H1 (cell line): ENCODE measurements around the gene LGALS8. TPM values are rescaled to one million over a fixed set of nuclear protein-coding genes. Genes with fewer than 3 reads are reported as not detected.

Experiments
- CTCF ChIA-PET: fragments of 300-600 bp; sonication (Branson Sonifier 250); formaldehyde crosslinking; loops from one replicate; lab custom pipeline; 2021; ENCODE audit not compliant: partially characterized antibody; lab: Charles Lee
- POLR2A ChIA-PET: fragments of 300-600 bp; sonication (Branson Sonifier 250); formaldehyde crosslinking; loops from one replicate; lab custom pipeline; 2021; ENCODE audit warnings: inconsistent platforms; ENCODE audit not compliant: partially characterized antibody; lab: Charles Lee
- DNase-seq, 2 experiments: peaks; one replicate each; pipeline versions ENCODE4 v3.0.0 to v3.0.0-alpha.2; 2010 to 2022; ENCODE audit warnings: low spot score in 2 of 2, low read depth in 1 of 2, mixed read lengths in 1 of 2
- FAIRE-seq: peaks from 2 replicates; lab custom pipeline; 2011; peaks lifted over from hg19 to GRCh38; lab: Jason Lieb, UNC
- H2AFZ ChIP-seq: 2 replicates; pipeline ENCODE4 v1.8.1; 2012; ENCODE audit warnings: low read length, inconsistent platforms
- H2AK5ac ChIP-seq: 2 replicates; pipeline ENCODE4 v1.6.1; 2013; ENCODE audit warnings: low read depth, low read length
- H2BK120ac ChIP-seq: replicated peaks from 2 replicates; pipeline ENCODE3; 2013; ENCODE audit warnings: low read depth, low read length, inconsistent platforms
- H2BK12ac ChIP-seq: 2 replicates; pipeline ENCODE4 v1.6.1; 2013; ENCODE audit warnings: low read depth, low read length
- H2BK15ac ChIP-seq: 2 replicates; pipeline ENCODE4 v1.6.1; 2013; ENCODE audit warnings: low read length
- H2BK20ac ChIP-seq: 2 replicates; pipeline ENCODE4 v1.6.1; 2013; ENCODE audit warnings: low read length
- H2BK5ac ChIP-seq: 2 replicates; pipeline ENCODE4 v1.6.1; 2013; ENCODE audit warnings: low read depth, low read length
- H3K14ac ChIP-seq: 2 replicates; pipeline ENCODE4 v1.6.1; 2013; ENCODE audit warnings: inconsistent platforms; ENCODE audit not compliant: insufficient read length
- H3K18ac ChIP-seq: 2 replicates; pipeline ENCODE4 v1.6.1; 2013; ENCODE audit warnings: low read length; ENCODE audit errors: extremely low read depth
- H3K23ac ChIP-seq: 2 replicates; pipeline ENCODE4 v1.6.1; 2013; ENCODE audit warnings: inconsistent platforms; ENCODE audit not compliant: insufficient read length
- H3K23me2 ChIP-seq: 2 replicates; pipeline ENCODE4 v1.6.1; 2013; ENCODE audit warnings: low read depth, low read length
- H3K27ac ChIP-seq: 2 replicates; pipeline ENCODE4 v1.6.1; 2011; ENCODE audit warnings: low read depth, low read length, inconsistent platforms
- H3K27me3 ChIP-seq, 4 experiments: replicated peaks in 1 of 4; 1 replicate in 1 of 4; 2 replicates in 3 of 4; pipeline versions ENCODE4 v1.6.1 to v1.8.1; 2011 to 2013; ENCODE audit warnings: low read length in 3 of 4, mild to moderate bottlenecking in 3 of 4, inconsistent platforms in 2 of 4, mixed read lengths in 2 of 4, moderate library complexity in 1 of 4; ENCODE audit not compliant: control insufficient read depth in 3 of 4, insufficient read depth in 3 of 4; ENCODE audit errors: extremely low read depth in 1 of 4
- H3K36me3 ChIP-seq, 4 experiments: 2 replicates each; pipeline versions ENCODE4 v1.6.1 to v1.8.1; 2011 to 2013; ENCODE audit warnings: mild to moderate bottlenecking in 4 of 4, low read length in 3 of 4, moderate library complexity in 2 of 4, control low read depth in 1 of 4, inconsistent platforms in 1 of 4; ENCODE audit not compliant: insufficient read depth in 4 of 4, control insufficient read depth in 2 of 4
- H3K4ac ChIP-seq: replicated peaks from 2 replicates; pipeline ENCODE3; 2013; ENCODE audit warnings: low read length, low read depth, mixed read lengths, inconsistent platforms; ENCODE audit not compliant: insufficient read length
- H3K4me1 ChIP-seq, 4 experiments: replicated peaks in 1 of 4; 1 replicate in 1 of 4; 2 replicates in 3 of 4; pipeline versions ENCODE4 v1.6.1 to v1.8.1; 2011 to 2013; ENCODE audit warnings: low read length in 3 of 4, inconsistent platforms in 2 of 4, mixed read lengths in 1 of 4; ENCODE audit not compliant: insufficient read depth in 4 of 4, control insufficient read depth in 3 of 4
- H3K4me2 ChIP-seq, 2 experiments: 2 replicates each; pipeline versions ENCODE4 v1.6.1 to v1.8.1; 2011 to 2013; ENCODE audit warnings: low read depth in 2 of 2, low read length in 2 of 2, control low read depth in 1 of 2, inconsistent platforms in 1 of 2, mild to moderate bottlenecking in 1 of 2; ENCODE audit not compliant: insufficient read depth in 1 of 2
- H3K4me3 ChIP-seq, 4 experiments: fragments of 200-600, 300-600 bp in 1 of 4; sonication (generic), shearing (Covaris generic), sonication (Bioruptor Twin) in 1 of 4; 2 replicates each; pipeline versions ENCODE4 v1.5.1 to v1.8.1; 2011 to 2016; ENCODE audit warnings: low read length in 4 of 4, low read depth in 3 of 4, control low read depth in 2 of 4, inconsistent platforms in 2 of 4, mild to moderate bottlenecking in 2 of 4, mixed read lengths in 1 of 4, moderate library complexity in 1 of 4; ENCODE audit not compliant: insufficient read depth in 2 of 4; ENCODE audit errors: extremely low read depth in 1 of 4
- H3K56ac ChIP-seq: replicated peaks from 2 replicates; pipeline ENCODE3; 2013; ENCODE audit warnings: low read depth, mild to moderate bottlenecking, mixed read lengths, low read length, inconsistent platforms; ENCODE audit not compliant: insufficient read length
- H3K79me1 ChIP-seq: 2 replicates; pipeline ENCODE4 v1.6.1; 2013; ENCODE audit warnings: low read depth, low read length, control low read depth
- H3K79me2 ChIP-seq, 2 experiments: 2 replicates each; pipeline versions ENCODE4 v1.6.1 to v1.8.1; 2012 to 2013; ENCODE audit warnings: low read length in 2 of 2, mild to moderate bottlenecking in 2 of 2, inconsistent platforms in 1 of 2; ENCODE audit not compliant: insufficient read depth in 2 of 2, control insufficient read depth in 1 of 2
- H3K9ac ChIP-seq, 4 experiments: replicated peaks in 1 of 4; 1 replicate in 1 of 4; 2 replicates in 3 of 4; pipeline versions ENCODE4 v1.6.1 to v1.8.1; 2011 to 2013; ENCODE audit warnings: low read depth in 3 of 4, low read length in 3 of 4, control low read depth in 2 of 4, mild to moderate bottlenecking in 2 of 4, moderate library complexity in 2 of 4, inconsistent platforms in 1 of 4; ENCODE audit errors: extremely low read depth in 1 of 4
- H3K9me3 ChIP-seq, 2 experiments: 2 replicates each; pipeline versions ENCODE4 v1.6.1 to v1.8.1; 2012 to 2013; ENCODE audit warnings: mild to moderate bottlenecking in 2 of 2, moderate library complexity in 2 of 2, control low read depth in 1 of 2, inconsistent platforms in 1 of 2, low read depth in 1 of 2, low read length in 1 of 2, mixed read lengths in 1 of 2; ENCODE audit not compliant: insufficient read depth in 2 of 2
- H4K20me1 ChIP-seq, 2 experiments: replicated peaks in 1 of 2; 2 replicates each; pipeline versions ENCODE3 to v1.8.1; 2011 to 2013; ENCODE audit warnings: inconsistent platforms in 2 of 2, low read length in 2 of 2, mild to moderate bottlenecking in 1 of 2; ENCODE audit not compliant: insufficient read depth in 2 of 2, control insufficient read depth in 1 of 2
- H4K5ac ChIP-seq: 2 replicates; pipeline ENCODE4 v1.6.1; 2013; ENCODE audit warnings: low read length, low read depth, mixed read lengths, inconsistent platforms; ENCODE audit not compliant: insufficient read length
- H4K8ac ChIP-seq: 2 replicates; pipeline ENCODE4 v1.8.0; 2013; ENCODE audit warnings: mild to moderate bottlenecking, moderate library complexity, low read length, inconsistent platforms; ENCODE audit not compliant: insufficient read depth; ENCODE audit errors: extremely low read depth
- H4K91ac ChIP-seq: replicated peaks from 2 replicates; pipeline ENCODE3; 2013; ENCODE audit warnings: low read length, mixed read lengths, inconsistent platforms; ENCODE audit not compliant: insufficient read length
- ATF2 ChIP-seq: IDR thresholded peaks from 2 replicates; pipeline ENCODE4 v1.6.1; 2012; ENCODE audit warnings: low read length, inconsistent platforms
- E2F6 ChIP-seq: IDR thresholded peaks from 2 replicates; pipeline ENCODE4 v1.6.1; 2012; ENCODE audit warnings: inconsistent platforms
- MAX ChIP-seq: IDR thresholded peaks from 2 replicates; pipeline ENCODE4 v1.6.1; 2012; ENCODE audit warnings: inconsistent platforms
- POLR2A ChIP-seq, 2 experiments: IDR thresholded peaks; 1 replicate in 1 of 2; 2 replicates in 1 of 2; pipeline ENCODE4 v1.6.1; 2011; ENCODE audit warnings: low read depth in 2 of 2, low read length in 2 of 2, mild to moderate bottlenecking in 2 of 2; ENCODE audit errors: control extremely low read depth in 1 of 2
- SAP30 ChIP-seq: fragments of 300-600 bp; sonication (generic); IDR thresholded peaks from 2 replicates; pipeline ENCODE4 v1.7.1; 2012; ENCODE audit warnings: low read length, moderate library complexity, mild to moderate bottlenecking, inconsistent platforms; ENCODE audit not compliant: insufficient read depth, insufficient replicate concordance
- TBP ChIP-seq: IDR thresholded peaks from 2 replicates; pipeline ENCODE4 v1.6.1; 2011; ENCODE audit warnings: low read depth, low read length, improper control_type of control experiment
- YY1 ChIP-seq: IDR thresholded peaks from 2 replicates; pipeline ENCODE4 v1.6.1; 2011; ENCODE audit warnings: low read depth, mild to moderate bottlenecking, low read length
- WGBS, 2 experiments: shearing (Covaris generic) in 1 of 2; methylation state at CpG; one replicate each; pipeline versions ENCODE4 v1.1.6 to v1.1.7; 2013 to 2015; ENCODE audit warnings: low lambda C conversion rate in 2 of 2, mixed read lengths in 2 of 2, inconsistent platforms in 1 of 2, low coverage in 1 of 2, missing lambda C conversion rate in 1 of 2; ENCODE audit not compliant: insufficient replicate concordance in 2 of 2, insufficient coverage in 1 of 2, insufficient read length in 1 of 2; ENCODE audit errors: extremely low coverage in 1 of 2, missing lambda C conversion rate in 1 of 2; 5-methylcytosine and 5-hydroxymethylcytosine counted together
- polyA plus RNA-seq, 7 experiments: library from polyadenylated mRNA; depleted of rRNA in 3 of 7; stranded (reverse) in 5 of 7; unstranded in 2 of 7; fragments of >200 nt in 5 of 7; fragments of 200-250 nt in 2 of 7; gene quantifications; 1 replicate in 5 of 7; 2 replicates in 1 of 7; 4 replicates in 1 of 7; pipeline versions ENCODE4 v1.2.1 to v1.2.3, GENCODE V29; 2011 to 2013; ENCODE audit warnings: missing spikeins in 2 of 7, mixed read lengths in 2 of 7
- total RNA-seq: library from RNA; stranded (reverse); fragmentation: NEBNext Ultra II Directional; extraction: Animal tissue kit (Norgen Biotek cat#: 25700); gene quantifications from 2 replicates; pipeline ENCODE4 v1.2.1, GENCODE V29; 2021

LGALS8 gene
- total and polyA plus RNA-seq, 2 of the 8 experiments (the other 6 are each of a cell fraction or from before 2014, with no cell fraction given) = 7.2 to 11.6 TPM

GRCh38 chr1:236568285-236568894, 44.6 kb downstream of the LGALS8 start:
- Histone ChIP-seq H2BK5ac (no peak overlapping the region), H2BK12ac (no peak overlapping the region), H3K79me1 (no peaks in the 10 kb centered on the region), H2BK15ac (no peak overlapping the region), H4K20me1 (peaks cover 0 to 2% of the 10 kb centered on the region in 2 experiments), H4K5ac (no peak overlapping the region), H3K9me3 (no peaks in the 10 kb centered on the region), H3K18ac (no peak overlapping the region), H3K23ac (no peak overlapping the region), H3K4me3 (no peak overlapping the region), H4K8ac (no peak overlapping the region), H3K36me3 (peaks cover 20 to 92% (median 68%) of the 10 kb centered on the region in 4 experiments), H3K14ac (no peak overlapping the region), H3K27ac (no peak overlapping the region), H3K4me2 (no peak overlapping the region), H3K27me3 (peaks cover 0 to 1% (median 0%) of the 10 kb centered on the region in 4 experiments; a peak in 1 of 7 replicates), H3K4ac (no peak overlapping the region), H3K79me2 (no peaks in the 10 kb centered on the region), H3K4me1 (no peaks in the 10 kb centered on the region), H2AFZ (no peak overlapping the region), H3K9ac (no peak overlapping the region), H2AK5ac (no peak overlapping the region), H3K56ac (no peak overlapping the region), H3K23me2 (no peaks in the 10 kb centered on the region), H4K91ac (no peak overlapping the region), H2BK120ac (no peak overlapping the region), H2BK20ac (no peak overlapping the region)
- TF ChIP-seq ATF2 (no peak), TBP (no peak), SAP30 (no peak), MAX (no peak), YY1 (no peak), POLR2A (IDR thresholded peaks at IDR 0.05; ENCODE audit: control extremely low read depth in 1 of 2, low read depth in 2 of 2, low read length in 2 of 2) (no peak), E2F6 (no peak)
- WGBS, 2 experiments = 76% methylated on average over 2 of the region's 2 CpGs; no CpG with 5 or more reads in 1 of the 2 experiments
- DNase-seq (no peak), FAIRE-seq (no peak)
- POLR2A ChIA-PET = interaction anchor here (1.2 to 2.3 kb wide), 2 partner anchors 16 to 18 kb away, joined by 3 to 6 read pairs; no protein-coding TSS in a partner anchor
- CTCF ChIA-PET = interaction anchor here (1.6 kb wide), 1 partner anchor 9 kb away, joined by 6 read pairs; no protein-coding TSS in a partner anchor
